ENCODE data around the gene TSEN15.

Gene TSEN15

GRCh38 chr1:184061396-184062003, 10.0 kb downstream of the TSEN15 start:
- no peaks in the 10 kb centered on the region for H3K27me3 ChIP-seq (ENCODE audit: control insufficient read depth, insufficient read depth, low read length)
- no peaks in the 10 kb centered on the region for H3K9me3 ChIP-seq (ENCODE audit: control insufficient read depth, insufficient read depth, low read length)
- peaks cover 24% of the 10 kb centered on the region for H3K4me1 ChIP-seq (ENCODE audit: control insufficient read depth, insufficient read depth, low read length)
- no peak overlapping the region for H3K9ac ChIP-seq (ENCODE audit: low read depth, low read length)
- no peak overlapping the region for H3K4me3 ChIP-seq (ENCODE audit: low read depth, low read length)
- H3K36me3 ChIP-seq (ENCODE audit: control insufficient read depth, insufficient read depth, low read length) = no peaks in the 10 kb centered on the region

GRCh38 chr1:184062640-184063286, 11.2 kb downstream of the TSEN15 start:
- no peak overlapping the region for H3K9ac ChIP-seq (ENCODE audit: low read depth, low read length)
- H3K4me1 ChIP-seq (ENCODE audit: control insufficient read depth, insufficient read depth, low read length) = peaks cover 24% of the 10 kb centered on the region
- H3K36me3 ChIP-seq (ENCODE audit: control insufficient read depth, insufficient read depth, low read length) = no peaks in the 10 kb centered on the region
- no peak overlapping the region for H3K4me3 ChIP-seq (ENCODE audit: low read depth, low read length)
- no peaks in the 10 kb centered on the region for H3K27me3 ChIP-seq (ENCODE audit: control insufficient read depth, insufficient read depth, low read length)
- H3K9me3 ChIP-seq (ENCODE audit: control insufficient read depth, insufficient read depth, low read length) = no peaks in the 10 kb centered on the region

DNA sequence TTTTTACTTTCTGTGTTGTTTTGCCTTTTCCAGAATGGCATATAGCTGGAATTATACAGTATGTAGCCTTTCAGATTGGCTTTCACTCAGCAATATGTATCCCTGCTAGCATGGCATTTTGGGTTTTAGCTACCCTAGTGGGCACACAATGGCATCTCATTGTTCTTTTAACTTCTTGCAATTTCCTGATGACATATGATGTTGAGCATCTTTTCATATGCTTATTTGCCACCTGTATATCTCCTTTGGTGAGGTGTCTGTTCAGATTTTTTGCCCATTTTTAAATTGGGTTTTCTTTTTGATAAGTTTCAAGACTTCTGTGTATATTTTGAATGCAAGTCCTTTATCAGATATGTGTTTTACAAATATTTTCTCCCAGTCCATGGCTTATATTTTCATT, 14.0 kb downstream of the TSEN15 start:
- no peak overlapping the region for H3K4me3 ChIP-seq (ENCODE audit: low read depth, low read length)
- no peak overlapping the region for H3K9ac ChIP-seq (ENCODE audit: low read depth, low read length)
- H3K9me3 ChIP-seq (ENCODE audit: control insufficient read depth, insufficient read depth, low read length) = no peaks in the 10 kb centered on the region
- no peaks in the 10 kb centered on the region for H3K36me3 ChIP-seq (ENCODE audit: control insufficient read depth, insufficient read depth, low read length)
- H3K4me1 ChIP-seq (ENCODE audit: control insufficient read depth, insufficient read depth, low read length) = peaks cover 33% of the 10 kb centered on the region
- H3K27me3 ChIP-seq (ENCODE audit: control insufficient read depth, insufficient read depth, low read length) = no peaks in the 10 kb centered on the region

DNA sequence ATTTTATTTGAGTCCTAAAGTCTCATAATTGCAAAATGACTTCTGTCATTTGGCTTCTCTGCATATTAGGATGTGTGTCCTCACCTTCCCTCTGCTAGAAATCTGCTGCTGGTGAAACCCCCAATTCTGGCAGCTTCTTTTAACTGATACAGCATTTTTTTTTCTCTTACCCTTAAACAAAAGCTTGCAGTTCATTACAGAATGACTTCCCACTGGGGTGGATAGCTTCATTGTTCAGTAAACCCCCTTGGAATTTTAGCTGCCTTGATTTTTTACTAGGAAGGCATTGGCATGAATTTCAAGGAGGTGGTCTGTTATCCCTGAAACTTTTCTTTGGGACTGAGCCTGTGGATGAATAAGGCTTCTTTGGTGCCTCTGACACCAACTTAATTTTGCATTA, 16.8 kb downstream of the TSEN15 start:
- Histone ChIP-seq H3K36me3 (ENCODE audit: control insufficient read depth, insufficient read depth, low read length) (no peaks in the 10 kb centered on the region), H3K4me1 (ENCODE audit: control insufficient read depth, insufficient read depth, low read length) (peaks cover 14% of the 10 kb centered on the region), H3K4me3 (ENCODE audit: low read depth, low read length) (no peak overlapping the region), H3K9ac (ENCODE audit: low read depth, low read length) (no peak overlapping the region), H3K9me3 (ENCODE audit: control insufficient read depth, insufficient read depth, low read length) (no peaks in the 10 kb centered on the region), H3K27me3 (ENCODE audit: control insufficient read depth, insufficient read depth, low read length) (no peaks in the 10 kb centered on the region)

DNA sequence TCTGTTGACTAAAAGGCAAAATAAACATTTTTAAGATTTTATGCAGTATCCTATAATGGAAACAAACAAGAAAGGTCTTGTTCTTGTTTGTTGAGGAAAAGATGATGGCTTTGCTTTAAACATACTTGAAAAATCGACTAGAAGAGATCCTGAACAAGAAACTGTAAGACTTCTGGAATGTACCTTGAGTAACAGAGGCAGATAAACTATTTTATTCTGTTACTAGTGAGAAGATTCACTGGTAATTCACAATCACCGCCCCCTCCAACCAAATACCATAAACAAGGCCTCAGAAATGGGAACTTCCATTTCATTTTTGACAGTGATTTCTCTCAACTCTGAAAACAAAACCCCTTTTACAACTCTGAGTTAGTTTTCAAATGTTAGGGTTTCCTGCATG, 18.1 kb downstream of the TSEN15 start:
- Histone ChIP-seq H3K4me3 (ENCODE audit: low read depth, low read length) (no peak overlapping the region), H3K27me3 (ENCODE audit: control insufficient read depth, insufficient read depth, low read length) (no peaks in the 10 kb centered on the region), H3K36me3 (ENCODE audit: control insufficient read depth, insufficient read depth, low read length) (no peaks in the 10 kb centered on the region)

GRCh38 chr1:184072376-184072775, 20.8 kb downstream of the TSEN15 start:
- Histone ChIP-seq H3K4me3 (ENCODE audit: low read depth, low read length) (no peak overlapping the region), H3K9ac (ENCODE audit: low read depth, low read length) (no peak overlapping the region), H3K27me3 (ENCODE audit: control insufficient read depth, insufficient read depth, low read length) (no peaks in the 10 kb centered on the region), H3K36me3 (ENCODE audit: control insufficient read depth, insufficient read depth, low read length) (no peaks in the 10 kb centered on the region), H3K9me3 (ENCODE audit: control insufficient read depth, insufficient read depth, low read length) (no peaks in the 10 kb centered on the region), H3K4me1 (ENCODE audit: control insufficient read depth, insufficient read depth, low read length) (peaks cover 9% of the 10 kb centered on the region)

More for the DNA sequence above, 18.1 kb downstream of the TSEN15 start:
- Histone ChIP-seq H3K9ac (ENCODE audit: low read depth, low read length) (no peak overlapping the region), H3K4me1 (ENCODE audit: control insufficient read depth, insufficient read depth, low read length) (peaks cover 14% of the 10 kb centered on the region), H3K9me3 (ENCODE audit: control insufficient read depth, insufficient read depth, low read length) (no peaks in the 10 kb centered on the region)

- H3K36me3 ChIP-seq (ENCODE audit: control insufficient read depth, insufficient read depth, low read length) = no peaks in the 10 kb centered on the region
- H3K4me3 ChIP-seq (ENCODE audit: low read depth, low read length) = no peak overlapping the region
- no peak overlapping the region for H3K9ac ChIP-seq (ENCODE audit: low read depth, low read length)
- H3K9me3 ChIP-seq (ENCODE audit: control insufficient read depth, insufficient read depth, low read length) = no peaks in the 10 kb centered on the region
- no peaks in the 10 kb centered on the region for H3K4me1 ChIP-seq (ENCODE audit: control insufficient read depth, insufficient read depth, low read length)
- no peaks in the 10 kb centered on the region for H3K27me3 ChIP-seq (ENCODE audit: control insufficient read depth, insufficient read depth, low read length)
Observed at GRCh38 chr1:184074383-184074782, 22.9 kb downstream of the TSEN15 start.

GRCh38 chr1:184075055-184076029, 23.8 kb downstream of the TSEN15 start:
- Histone ChIP-seq H3K9me3 (ENCODE audit: control insufficient read depth, insufficient read depth, low read length) (no peaks in the 10 kb centered on the region), H3K4me1 (ENCODE audit: control insufficient read depth, insufficient read depth, low read length) (no peaks in the 10 kb centered on the region), H3K4me3 (ENCODE audit: low read depth, low read length) (no peak overlapping the region), H3K27me3 (ENCODE audit: control insufficient read depth, insufficient read depth, low read length) (no peaks in the 10 kb centered on the region), H3K36me3 (ENCODE audit: control insufficient read depth, insufficient read depth, low read length) (no peaks in the 10 kb centered on the region), H3K9ac (ENCODE audit: low read depth, low read length) (no peak overlapping the region)

DNA sequence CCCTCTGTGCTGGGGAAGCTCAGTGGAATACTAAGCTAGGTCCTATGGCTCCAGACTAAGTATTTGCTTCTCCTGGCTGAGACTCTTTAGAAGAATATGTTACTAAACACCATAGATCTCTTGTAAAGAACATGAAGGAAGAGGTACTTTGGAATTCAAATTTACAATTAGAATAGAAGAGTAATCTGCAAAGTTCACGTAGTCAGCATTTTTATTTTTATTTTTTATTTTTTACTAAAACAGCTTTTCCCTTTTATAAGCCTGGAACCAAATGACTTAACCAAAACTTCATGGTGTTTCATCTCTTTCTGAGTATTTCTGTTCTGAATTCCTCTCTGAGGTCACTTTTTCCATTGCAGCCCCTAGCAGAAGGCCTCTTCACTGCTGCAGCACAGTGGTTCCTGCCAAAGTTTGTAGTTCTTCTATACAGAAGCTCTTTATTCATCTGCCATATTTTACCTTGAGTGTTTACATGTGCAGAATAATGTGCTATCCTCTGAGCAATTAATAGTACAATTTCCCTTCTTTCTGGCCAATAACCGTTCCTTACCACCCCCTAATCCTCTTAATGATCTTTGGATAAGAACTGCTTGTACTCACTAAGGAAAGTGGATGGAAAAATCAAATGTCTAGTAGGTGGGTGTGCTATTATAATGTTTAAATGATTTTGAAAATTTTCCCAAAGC, 27.2 kb downstream of the TSEN15 start:
- H3K4me1 ChIP-seq (ENCODE audit: control insufficient read depth, insufficient read depth, low read length) = no peaks in the 10 kb centered on the region
- H3K9ac ChIP-seq (ENCODE audit: low read depth, low read length) = no peak overlapping the region
- no peaks in the 10 kb centered on the region for H3K27me3 ChIP-seq (ENCODE audit: control insufficient read depth, insufficient read depth, low read length)
- H3K9me3 ChIP-seq (ENCODE audit: control insufficient read depth, insufficient read depth, low read length) = no peaks in the 10 kb centered on the region
- no peak overlapping the region for H3K4me3 ChIP-seq (ENCODE audit: low read depth, low read length)
- H3K36me3 ChIP-seq (ENCODE audit: control insufficient read depth, insufficient read depth, low read length) = no peaks in the 10 kb centered on the region

GRCh38 chr1:184080309-184080708, 28.8 kb downstream of the TSEN15 start:
- no peaks in the 10 kb centered on the region for H3K9me3 ChIP-seq (ENCODE audit: control insufficient read depth, insufficient read depth, low read length)
- no peaks in the 10 kb centered on the region for H3K36me3 ChIP-seq (ENCODE audit: control insufficient read depth, insufficient read depth, low read length)
- no peak overlapping the region for H3K4me3 ChIP-seq (ENCODE audit: low read depth, low read length)
- no peaks in the 10 kb centered on the region for H3K27me3 ChIP-seq (ENCODE audit: control insufficient read depth, insufficient read depth, low read length)
- H3K9ac ChIP-seq (ENCODE audit: low read depth, low read length) = no peak overlapping the region
- H3K4me1 ChIP-seq (ENCODE audit: control insufficient read depth, insufficient read depth, low read length) = no peaks in the 10 kb centered on the region

GRCh38 chr1:184082541-184083415, 31.2 kb downstream of the TSEN15 start:
- H3K9me3 ChIP-seq (ENCODE audit: control insufficient read depth, insufficient read depth, low read length) = no peaks in the 10 kb centered on the region
- no peaks in the 10 kb centered on the region for H3K36me3 ChIP-seq (ENCODE audit: control insufficient read depth, insufficient read depth, low read length)
- no peak overlapping the region for H3K4me3 ChIP-seq (ENCODE audit: low read depth, low read length)
- H3K27me3 ChIP-seq (ENCODE audit: control insufficient read depth, insufficient read depth, low read length) = no peaks in the 10 kb centered on the region
- no peaks in the 10 kb centered on the region for H3K4me1 ChIP-seq (ENCODE audit: control insufficient read depth, insufficient read depth, low read length)
- H3K9ac ChIP-seq (ENCODE audit: low read depth, low read length) = no peak overlapping the region

All from iPS-15b (cell line).